HG03457 (cell line): ENCODE results near the gene HSF2BP.
"Not testable (repeated sequence)": the region's sequence is repeated elsewhere in the genome, so short reads cannot be mapped to it uniquely, and the experiment has no call there.

ENCODE experiments used
- ATAC-seq: cut with Tn5 transposase; IDR thresholded peaks from one replicate; pipeline ENCODE4 v1.9.1; 2021; ENCODE audit warnings: moderate number of reproducible peaks; ENCODE audit not compliant: unreplicated experiment

The HSF2BP gene

DNA sequence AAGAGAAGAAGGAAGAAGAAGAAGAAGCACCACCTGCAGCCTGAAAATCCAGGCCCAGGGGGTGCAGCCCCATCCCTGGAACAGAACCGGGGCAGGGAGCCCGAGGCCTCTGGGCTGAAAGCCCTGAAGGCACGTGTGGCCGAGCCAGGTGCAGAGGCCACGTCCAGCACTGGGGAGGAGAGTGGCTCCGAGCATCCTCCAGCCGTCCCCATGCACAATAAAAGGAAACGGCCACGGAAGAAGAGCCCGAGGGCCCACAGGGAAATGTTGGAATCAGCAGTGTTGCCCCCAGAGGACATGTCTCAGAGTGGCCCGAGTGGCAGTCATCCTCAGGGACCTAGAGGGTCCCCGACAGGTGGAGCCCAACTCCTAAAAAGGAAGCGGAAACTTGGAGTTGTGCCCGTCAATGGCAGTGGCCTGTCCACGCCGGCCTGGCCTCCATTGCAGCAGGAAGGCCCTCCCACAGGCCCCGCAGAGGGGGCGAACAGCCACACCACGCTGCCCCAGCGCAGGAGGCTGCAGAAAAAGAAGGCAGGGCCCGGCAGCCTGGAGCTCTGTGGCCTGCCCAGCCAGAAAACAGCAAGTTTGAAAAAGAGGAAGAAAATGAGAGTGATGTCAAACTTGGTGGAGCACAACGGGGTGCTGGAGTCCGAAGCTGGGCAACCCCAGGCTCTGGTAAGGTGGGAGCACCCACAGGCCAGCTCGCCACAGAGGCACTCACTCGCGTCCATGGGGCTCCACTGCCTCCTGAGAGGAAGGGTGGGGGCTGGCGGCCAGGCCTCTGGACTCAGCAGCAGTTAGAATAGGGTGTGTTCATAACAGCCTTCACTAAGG is 28.5 kb upstream of the HSF2BP start:
- no peak for ATAC-seq

- no peak for ATAC-seq
These were observed 27.7 kb upstream of the HSF2BP start for GRCh38 chr21:43686811-43687565.

DNA sequence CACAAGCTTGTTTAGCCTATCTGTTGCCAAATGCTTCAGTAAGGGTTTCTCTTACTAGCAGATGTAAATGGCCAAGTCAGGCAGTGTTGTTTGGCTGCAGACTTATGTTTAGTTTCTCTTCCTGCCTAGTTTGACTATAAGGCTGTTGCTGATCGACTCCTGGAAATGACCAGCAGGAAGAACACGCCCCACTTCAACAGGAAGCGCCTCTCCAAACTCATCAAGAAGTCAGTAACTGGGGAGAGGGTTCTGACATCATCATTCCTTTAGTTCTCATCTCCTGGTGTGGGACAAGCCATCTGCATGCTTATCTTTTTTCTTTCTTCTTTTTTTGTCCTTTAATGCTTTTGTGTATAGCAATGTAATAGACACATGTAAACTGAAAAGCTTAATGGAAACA is 25.1 kb upstream of the HSF2BP start:
- no peak for ATAC-seq

- no peak for ATAC-seq
These were observed 22.4 kb upstream of the HSF2BP start for GRCh38 chr21:43681650-43682049.

DNA sequence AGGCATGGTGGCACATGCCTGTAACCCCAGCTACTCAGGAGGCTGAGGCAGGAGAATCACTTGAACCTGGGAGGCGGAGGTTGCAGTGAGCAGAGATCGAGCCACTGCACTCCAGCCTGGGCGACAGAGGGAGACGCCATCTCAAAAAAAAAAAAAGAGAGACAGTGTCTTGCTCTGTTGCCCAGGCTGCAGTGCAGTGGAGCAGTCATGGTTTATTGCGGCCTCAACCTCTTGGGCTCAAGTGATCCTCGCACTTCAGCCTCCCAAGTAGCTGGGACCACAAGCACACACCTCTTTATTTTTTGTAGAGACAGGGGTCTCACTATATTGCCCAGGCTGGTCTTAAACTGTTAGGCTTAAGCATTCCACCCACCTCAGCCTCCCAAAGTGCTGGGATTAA is 21.1 kb upstream of the HSF2BP start:
- ATAC-seq: not testable (repeated sequence)

GRCh38 chr21:43679951-43680350 is 20.7 kb upstream of the HSF2BP start:
- no peak for ATAC-seq

DNA sequence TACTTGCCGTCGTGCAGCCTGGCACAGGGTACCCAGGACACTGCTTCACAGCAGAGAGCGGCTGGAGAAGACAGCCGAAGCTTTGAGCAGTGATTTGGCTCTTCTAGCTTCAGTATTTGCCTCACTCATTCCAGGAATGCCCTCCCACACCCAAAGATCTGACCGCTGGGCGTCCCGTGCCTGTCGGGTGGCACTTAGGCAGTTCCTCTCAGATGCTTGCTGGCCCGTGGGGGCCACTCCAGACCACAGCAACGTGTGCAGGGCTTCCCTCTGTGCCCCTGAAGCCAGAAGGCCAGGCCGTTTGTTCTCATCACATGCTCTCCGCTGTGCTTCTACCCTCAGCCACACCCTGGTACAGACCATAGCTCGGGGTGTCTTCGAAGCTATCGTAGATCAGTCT is 17.1 kb upstream of the HSF2BP start:
- no peak for ATAC-seq

GRCh38 chr21:43675871-43676270 is 16.6 kb upstream of the HSF2BP start:
- no peak for ATAC-seq

- ATAC-seq: no peak
These were observed 10.7 kb upstream of the HSF2BP start for GRCh38 chr21:43669828-43670605.

- ATAC-seq: no peak
These were observed 8.1 kb upstream of the HSF2BP start for GRCh38 chr21:43667191-43667904.

GRCh38 chr21:43665879-43666278 is 6.6 kb upstream of the HSF2BP start:
- ATAC-seq: no peak

- ATAC-seq: no peak
These were observed 5.1 kb upstream of the HSF2BP start for GRCh38 chr21:43664358-43664757.

DNA sequence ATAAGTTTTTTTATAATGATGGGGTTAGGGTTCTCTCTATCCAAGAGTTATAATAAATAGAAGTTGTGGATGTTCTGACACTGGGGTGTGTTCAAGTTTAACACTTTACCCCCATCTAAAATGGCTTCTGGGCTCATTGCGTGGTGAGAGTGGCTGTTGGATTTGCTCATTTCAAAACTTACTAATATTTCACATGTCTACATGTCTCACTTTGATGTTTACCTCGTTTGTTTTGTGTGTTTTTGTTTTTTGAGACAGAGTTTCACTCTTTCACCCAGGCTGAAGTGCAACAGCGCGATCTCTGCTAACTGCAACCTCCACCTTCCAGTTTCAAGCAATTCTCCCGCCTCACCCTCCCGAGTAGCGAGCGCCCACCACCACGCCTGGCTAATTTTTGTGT is 3.7 kb upstream of the HSF2BP start:
- no peak for ATAC-seq

- ATAC-seq: no peak
These were observed 3.0 kb upstream of the HSF2BP start for GRCh38 chr21:43662286-43662685.

- no peak for ATAC-seq
These were observed 536 bp downstream of the HSF2BP start for GRCh38 chr21:43658769-43659135.

DNA sequence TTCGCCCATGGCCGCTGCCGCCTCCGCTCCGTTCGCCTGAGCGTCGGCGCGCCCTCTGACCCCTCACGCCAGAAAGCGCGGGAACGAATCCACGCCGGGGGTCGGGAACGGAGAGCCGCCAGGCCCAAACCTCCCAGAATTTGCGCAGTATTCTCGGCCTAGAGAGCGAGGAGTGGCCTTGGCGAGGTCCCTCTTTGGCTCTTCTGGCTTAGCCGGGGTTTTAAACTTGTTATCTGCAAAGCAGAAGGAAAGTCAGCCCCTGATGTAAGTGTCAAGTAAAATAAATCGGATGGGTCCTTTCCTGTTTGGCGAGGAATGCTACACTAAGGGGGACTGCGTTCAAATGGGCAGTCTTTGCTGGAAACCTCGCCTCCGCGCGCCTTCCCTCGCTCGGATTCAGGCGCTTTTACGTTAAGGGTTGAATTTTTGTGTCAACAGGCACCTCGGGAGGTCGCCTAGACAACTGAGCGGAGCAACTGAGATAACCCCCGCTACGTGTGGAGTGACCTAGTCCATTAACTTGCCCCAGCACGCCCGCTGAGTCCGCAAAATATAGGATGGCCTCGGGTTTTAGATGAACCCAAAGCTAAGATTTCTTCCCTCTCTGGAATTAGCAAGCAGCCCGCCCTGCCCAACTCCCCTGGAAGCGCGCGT is 1.1 kb downstream of the HSF2BP start:
- ATAC-seq: no peak

DNA sequence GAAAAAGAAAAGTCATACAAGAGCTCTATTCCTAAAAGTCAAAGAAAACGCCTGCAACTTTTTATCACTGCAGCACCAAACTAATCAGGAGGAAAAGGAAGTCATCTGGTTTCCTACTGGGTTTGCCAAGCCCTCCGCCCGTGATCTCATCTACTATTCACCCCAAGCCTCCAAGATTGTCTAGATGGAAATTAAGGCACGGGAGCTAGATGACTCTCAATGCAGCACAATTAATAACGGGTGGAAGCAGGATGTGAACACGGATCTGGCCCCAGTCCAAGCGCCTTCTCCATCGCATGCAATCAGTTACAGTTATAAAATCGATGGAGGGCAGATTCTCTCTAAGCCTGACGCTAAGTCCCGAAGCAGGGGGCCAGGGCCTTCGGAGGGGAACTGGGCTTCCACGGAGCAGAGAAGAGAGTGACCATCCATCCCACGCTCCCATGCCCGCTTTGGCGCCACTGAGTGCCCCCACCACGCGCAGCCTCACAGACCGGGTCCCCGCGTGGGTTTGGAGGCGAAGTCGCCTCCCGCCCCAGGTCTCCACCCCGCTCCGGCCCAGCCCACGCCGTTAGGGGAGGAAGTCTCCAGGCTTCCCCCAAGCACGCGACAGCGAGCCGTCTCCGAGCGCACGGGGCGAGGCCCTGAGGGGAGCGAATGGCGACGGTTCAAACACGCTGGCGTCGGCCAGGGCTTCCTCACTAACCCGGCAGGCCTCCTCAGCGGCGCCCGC is 1.8 kb downstream of the HSF2BP start:
- no peak for ATAC-seq

GRCh38 chr21:43654806-43655489 is 4.3 kb downstream of the HSF2BP start:
- ATAC-seq: no peak

- ATAC-seq: no peak
These were observed 5.7 kb downstream of the HSF2BP start for GRCh38 chr21:43653626-43654025.
